ENCODE results near the gene ADRA2A. TPM values are rescaled to one million over a fixed set of nuclear protein-coding genes. Genes with fewer than 3 reads are reported as not detected.

ADRA2A gene
- total and polyA plus RNA-seq, 10 of the 15 experiments (the other 5 are each of a cell fraction or from before 2014, with no cell fraction given) = 0.08 TPM; not detected in 9

GRCh38 chr10:111086574-111086973, 9.7 kb downstream of the ADRA2A start (continued):
- TF ChIP-seq ZBTB40 (IDR thresholded peaks at IDR 0.05; ENCODE audit: borderline replicate concordance) (no peak), SMAD1 (IDR thresholded peaks at IDR 0.05; ENCODE audit: low read depth, partially characterized antibody) (no peak), ATF2 (IDR thresholded peaks at IDR 0.05; ENCODE audit: low read length) (no peak), RCOR1 (conservative IDR thresholded peaks at IDR 0.05; ENCODE audit: low read depth, low read length) (no peak), ZNF217 (IDR thresholded peaks at IDR 0.05) (no peak), CREB1 (IDR thresholded peaks at IDR 0.05; ENCODE audit: low read depth) (no peak), CHD2 (IDR thresholded peaks at IDR 0.05; ENCODE audit: borderline replicate concordance, low read depth, low read length) (no peak), PAX5 (IDR thresholded peaks at IDR 0.05; ENCODE audit: borderline replicate concordance, low read depth, low read length) (no peak), FOXM1 (IDR thresholded peaks at IDR 0.05; ENCODE audit: low read depth, low read length) (no peak), YY1 (IDR thresholded peaks at IDR 0.05; ENCODE audit: low read depth, low read length) (no peak)

All from GM12878 (cell line).